ENCODE measurements around the gene HIPK4. TPM values are rescaled to one million over a fixed set of nuclear protein-coding genes. Genes with fewer than 3 reads are reported as not detected.

HIPK4 gene
- total and polyA plus RNA-seq, 10 donors = 0.08 to 0.19 TPM; not detected in 8

- Histone ChIP-seq H3K27ac (peak overlapping the region in 2 of 8 donors; percentile 52 to 76), H3K36me3 (peaks cover 0 to 40% (median 28%) of the 10 kb centered on the region in 6 donors), H3K27me3 (replicated peaks in 1 of 7) (no peaks in the 10 kb centered on the region), H3K4me1 (peaks cover 0 to 70% (median 23%) of the 10 kb centered on the region in 6 donors), H3K9me3 (no peaks in the 10 kb centered on the region), H3K4me3 (peak overlapping the region in 4 of 8 donors; percentile 22 to 60 (median 36))
- intact Hi-C loops (cut with DNase I; ENCODE audit: low total_unique reads) = no loop called here
- 63 to 68% (median 64%) methylated on average over 3 of the region's 3 CpGs for WGBS, 5 donors
- no peak for TF ChIP-seq POLR2AphosphoS5 (IDR thresholded peaks at IDR 0.05)
- no peak for TF ChIP-seq POLR2A (IDR thresholded peaks at IDR 0.05)
- no peak for TF ChIP-seq CTCF (IDR thresholded peaks at IDR 0.05 in 8 of 11, conservative IDR thresholded peaks at IDR 0.05 in 3 of 11)
- no peak for DNase-seq
These were observed 25.0 kb downstream of the HIPK4 start for GRCh38 chr19:40365010-40365409.

- peak overlapping the region in 4 of 8 donors; percentile 3 to 51 (median 26) for H3K27ac ChIP-seq
- intact Hi-C loops (cut with DNase I; ENCODE audit: low total_unique reads) = no loop called here
- no peak overlapping the region for H3K4me3 ChIP-seq
- 43 to 66% (median 54%) methylated on average over 5 of the region's 5 CpGs for WGBS, 5 donors
- no peak for DNase-seq
- TF ChIP-seq CTCF (IDR thresholded peaks at IDR 0.05 in 8 of 11, conservative IDR thresholded peaks at IDR 0.05 in 3 of 11) = no peak
- TF ChIP-seq POLR2A (IDR thresholded peaks at IDR 0.05) = no peak
- H3K4me1 ChIP-seq = peaks cover 0 to 90% (median 37%) of the 10 kb centered on the region in 6 donors
- peaks cover 0 to 30% (median 14%) of the 10 kb centered on the region in 6 donors for H3K36me3 ChIP-seq
- H3K27me3 ChIP-seq (replicated peaks in 1 of 7) = no peaks in the 10 kb centered on the region
- H3K9me3 ChIP-seq = no peaks in the 10 kb centered on the region
These were observed 26.9 kb downstream of the HIPK4 start for GRCh38 chr19:40363069-40363468.

GRCh38 chr19:40362160-40362559 is 27.8 kb downstream of the HIPK4 start:
- WGBS, 5 donors = 91 to 100% (median 92%) methylated on average over 3 of the region's 3 CpGs
- Histone ChIP-seq H3K9me3 (no peaks in the 10 kb centered on the region), H3K4me1 (peaks cover 0 to 98% (median 43%) of the 10 kb centered on the region in 6 donors), H3K27me3 (replicated peaks in 1 of 7) (no peaks in the 10 kb centered on the region), H3K4me3 (no peak overlapping the region), H3K27ac (peak overlapping the region in 1 of 8 donors; percentile 51), H3K36me3 (peaks cover 0 to 20% (median 6%) of the 10 kb centered on the region in 6 donors)
- TF ChIP-seq POLR2A (IDR thresholded peaks at IDR 0.05) = no peak
- TF ChIP-seq POLR2AphosphoS5 (IDR thresholded peaks at IDR 0.05) = no peak
- no peak for TF ChIP-seq CTCF (IDR thresholded peaks at IDR 0.05 in 8 of 11, conservative IDR thresholded peaks at IDR 0.05 in 3 of 11)
- intact Hi-C loops (cut with DNase I; ENCODE audit: low total_unique reads) = no loop called here
- no peak for DNase-seq

GRCh38 chr19:40360708-40361241 is 29.2 kb downstream of the HIPK4 start:
- intact Hi-C loops (cut with DNase I; ENCODE audit: low total_unique reads) = no loop called here
- H3K9me3 ChIP-seq = no peaks in the 10 kb centered on the region
- no peak for TF ChIP-seq POLR2AphosphoS5 (IDR thresholded peaks at IDR 0.05)
- TF ChIP-seq POLR2A (IDR thresholded peaks at IDR 0.05) = no peak
- no peak for TF ChIP-seq CTCF (IDR thresholded peaks at IDR 0.05 in 8 of 11, conservative IDR thresholded peaks at IDR 0.05 in 3 of 11)
- 69 to 87% (median 82%) methylated on average over 12 of the region's 12 CpGs for WGBS, 5 donors
- peaks cover 0 to 98% (median 51%) of the 10 kb centered on the region in 6 donors for H3K4me1 ChIP-seq
- DNase-seq = no peak
- no peak overlapping the region for H3K4me3 ChIP-seq
- H3K27ac ChIP-seq = peak overlapping the region in 4 of 8 donors; percentile 14 to 64 (median 57)
- no peaks in the 10 kb centered on the region for H3K27me3 ChIP-seq (replicated peaks in 1 of 7)
- peaks cover 0 to 12% (median 0%) of the 10 kb centered on the region in 6 donors for H3K36me3 ChIP-seq

Data from spleen (tissue), 11 donors.